Epithelial cell of esophagus (primary cell): ENCODE measurements around the gene NUP54.
A peak's percentile ranks its signal among the peaks of the same experiment; 100 is the strongest.

ENCODE experiments used
- DNase-seq: peaks from one replicate; pipeline ENCODE4 v3.0.0; 2010; ENCODE audit warnings: low read depth
- H3K4me3 ChIP-seq: 2 replicates; pipeline ENCODE4 v1.5.1; 2011; ENCODE audit warnings: mild to moderate bottlenecking, low read length, control low read depth
- TF ChIP-seq, protein P1 (sequence below): IDR thresholded peaks from 2 replicates; pipeline ENCODE4 v1.5.1; 2011; ENCODE audit warnings: low read depth, mild to moderate bottlenecking, low read length, control low read depth, inconsistent platforms; ENCODE audit not compliant: insufficient read depth; ENCODE audit errors: missing control alignments

The NUP54 gene

DNA sequence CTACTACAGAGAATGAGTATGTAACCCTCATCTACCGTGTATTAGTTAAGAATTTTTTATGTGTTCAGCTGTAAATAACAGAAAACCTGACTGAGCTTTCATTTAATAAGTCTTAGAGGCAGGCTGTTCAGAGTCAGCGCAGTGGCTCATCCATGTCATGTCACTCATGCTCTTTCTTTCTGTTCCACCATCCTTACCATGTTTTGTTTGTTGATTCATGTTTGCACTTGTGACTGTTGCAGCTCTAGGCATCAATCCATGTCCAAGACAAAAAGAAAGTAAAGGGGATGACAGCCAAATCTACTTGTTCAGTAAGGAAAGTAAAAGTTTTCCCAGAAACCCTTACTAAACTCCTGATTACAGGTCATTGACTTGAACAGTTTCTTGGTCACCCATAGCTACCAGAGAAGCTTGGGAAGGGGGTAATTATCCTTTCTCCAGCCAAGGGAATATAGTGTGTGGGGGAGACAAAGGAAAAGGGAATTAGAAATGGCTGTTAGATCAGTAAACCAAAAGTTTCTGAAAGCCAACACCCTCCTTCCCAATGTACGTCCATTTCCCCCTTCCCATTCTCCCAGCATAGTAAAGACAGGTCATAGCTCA is 64.7 kb downstream of the NUP54 start:
- DNase-seq = peak; percentile 74
- no peak overlapping the region for H3K4me3 ChIP-seq
- TF ChIP-seq, protein P1, sequence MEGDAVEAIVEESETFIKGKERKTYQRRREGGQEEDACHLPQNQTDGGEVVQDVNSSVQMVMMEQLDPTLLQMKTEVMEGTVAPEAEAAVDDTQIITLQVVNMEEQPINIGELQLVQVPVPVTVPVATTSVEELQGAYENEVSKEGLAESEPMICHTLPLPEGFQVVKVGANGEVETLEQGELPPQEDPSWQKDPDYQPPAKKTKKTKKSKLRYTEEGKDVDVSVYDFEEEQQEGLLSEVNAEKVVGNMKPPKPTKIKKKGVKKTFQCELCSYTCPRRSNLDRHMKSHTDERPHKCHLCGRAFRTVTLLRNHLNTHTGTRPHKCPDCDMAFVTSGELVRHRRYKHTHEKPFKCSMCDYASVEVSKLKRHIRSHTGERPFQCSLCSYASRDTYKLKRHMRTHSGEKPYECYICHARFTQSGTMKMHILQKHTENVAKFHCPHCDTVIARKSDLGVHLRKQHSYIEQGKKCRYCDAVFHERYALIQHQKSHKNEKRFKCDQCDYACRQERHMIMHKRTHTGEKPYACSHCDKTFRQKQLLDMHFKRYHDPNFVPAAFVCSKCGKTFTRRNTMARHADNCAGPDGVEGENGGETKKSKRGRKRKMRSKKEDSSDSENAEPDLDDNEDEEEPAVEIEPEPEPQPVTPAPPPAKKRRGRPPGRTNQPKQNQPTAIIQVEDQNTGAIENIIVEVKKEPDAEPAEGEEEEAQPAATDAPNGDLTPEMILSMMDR = no peak

DNA sequence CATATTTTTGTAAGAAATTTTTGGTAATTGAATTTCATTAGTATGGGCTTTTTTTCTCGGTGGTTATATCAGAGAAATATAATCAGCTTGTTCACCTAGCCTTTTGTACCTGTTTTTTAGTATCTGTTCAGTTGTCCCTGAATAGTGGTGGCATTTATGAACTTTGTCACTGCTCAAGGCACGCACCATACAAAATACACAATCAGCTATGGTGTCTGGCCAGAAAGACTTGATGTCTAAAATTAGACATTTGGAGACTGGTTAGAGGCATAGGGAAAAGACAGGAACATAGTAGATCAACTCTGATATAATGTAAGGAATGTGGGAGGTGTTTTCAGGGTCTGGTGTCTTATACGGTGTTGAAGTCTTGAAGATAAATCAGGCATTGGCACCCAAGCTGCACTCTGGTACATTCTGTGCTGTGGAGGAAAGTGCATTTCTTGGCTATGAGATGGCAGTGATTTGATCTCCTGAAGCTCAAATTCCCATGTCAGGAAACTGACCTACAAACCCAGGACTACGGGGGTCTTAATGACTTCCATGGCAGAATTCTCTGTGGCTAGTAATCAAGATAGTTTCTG is 70.1 kb downstream of the NUP54 start:
- no peak for DNase-seq
- TF ChIP-seq, protein P1 = no peak

DNA sequence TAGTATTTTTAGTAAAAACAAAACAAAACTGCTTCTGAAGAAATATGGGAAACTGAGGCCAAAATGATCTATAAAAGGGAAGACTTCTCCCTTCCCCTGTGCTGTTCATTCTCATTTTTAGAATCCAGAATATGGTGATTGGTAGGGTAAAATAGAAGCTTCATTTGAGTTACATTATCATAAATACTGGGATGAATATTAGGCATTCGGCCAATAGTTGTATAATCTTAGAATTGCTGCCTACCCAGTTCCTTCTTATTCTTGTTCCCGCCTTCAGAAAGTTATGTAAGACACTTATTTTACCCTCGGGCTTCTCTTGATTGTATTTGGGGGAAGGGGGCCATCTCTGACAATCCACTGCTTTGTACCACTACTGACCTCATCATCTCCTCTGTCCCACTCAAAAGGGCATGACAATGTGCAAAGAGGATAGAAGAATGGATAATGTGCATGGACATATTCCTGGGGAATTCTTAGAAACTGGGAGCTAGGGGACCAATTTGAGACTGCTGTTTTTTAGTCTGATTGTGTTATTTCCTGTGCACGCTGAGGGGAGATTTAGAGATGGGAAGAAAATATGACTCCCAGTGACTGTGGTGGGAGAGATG is 73.1 kb downstream of the NUP54 start:
- TF ChIP-seq, protein P1 = no peak
- no peak for DNase-seq
- H3K4me3 ChIP-seq = no peak overlapping the region

More for the DNA sequence above, 70.1 kb downstream of the NUP54 start:
- no peak overlapping the region for H3K4me3 ChIP-seq

DNA sequence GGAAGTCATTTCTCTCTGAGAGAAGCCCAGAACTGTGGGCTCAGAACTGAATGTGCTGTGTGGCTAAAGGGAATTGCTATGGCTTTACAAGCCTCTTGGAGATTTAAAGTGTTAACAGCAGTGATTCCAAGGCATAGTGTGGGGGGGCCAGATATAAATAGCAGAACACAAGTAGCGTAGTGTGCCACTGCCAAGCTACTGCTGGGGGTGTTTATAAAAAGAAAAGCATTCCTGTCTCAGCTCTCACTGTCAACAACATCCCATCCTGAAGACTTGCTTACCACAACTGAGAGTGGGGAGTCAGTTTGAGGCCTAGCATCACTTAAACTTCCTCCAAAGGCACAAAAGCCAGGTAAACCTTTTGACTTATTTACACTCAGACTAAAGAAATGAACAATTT is 73.7 kb downstream of the NUP54 start, which contains the start of gene ART3:
Gene ART3, plus strand, starts transcription at position 242 of the 400 bp plus-strand sequence. CDS start 1,181 bp downstream, outside the sequence.
- no peak within 1 kb of the TSS for H3K4me3 ChIP-seq
- DNase-seq = no peak
- TF ChIP-seq, protein P1 = no peak

DNA sequence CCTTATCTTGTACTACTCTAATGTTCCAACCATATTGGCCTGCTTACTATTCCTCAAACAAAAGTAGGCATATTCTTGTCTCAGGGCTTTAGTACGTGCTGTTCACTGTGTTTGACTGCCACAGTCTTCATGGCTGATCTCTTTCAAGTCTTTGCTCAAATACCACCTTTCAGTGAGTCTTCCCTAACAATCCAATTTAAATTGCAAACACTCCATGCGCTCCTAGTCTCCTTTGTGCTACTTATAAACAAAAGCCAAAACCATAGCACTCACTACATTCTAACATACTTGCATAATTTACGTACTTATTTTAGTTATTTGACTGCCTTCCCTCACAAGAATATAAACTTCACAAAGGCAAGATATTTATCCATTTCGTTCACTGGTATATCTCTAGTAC is 75.4 kb downstream of the NUP54 start:
- H3K4me3 ChIP-seq = no peak overlapping the region
- DNase-seq = no peak
- TF ChIP-seq, protein P1 = no peak

DNA sequence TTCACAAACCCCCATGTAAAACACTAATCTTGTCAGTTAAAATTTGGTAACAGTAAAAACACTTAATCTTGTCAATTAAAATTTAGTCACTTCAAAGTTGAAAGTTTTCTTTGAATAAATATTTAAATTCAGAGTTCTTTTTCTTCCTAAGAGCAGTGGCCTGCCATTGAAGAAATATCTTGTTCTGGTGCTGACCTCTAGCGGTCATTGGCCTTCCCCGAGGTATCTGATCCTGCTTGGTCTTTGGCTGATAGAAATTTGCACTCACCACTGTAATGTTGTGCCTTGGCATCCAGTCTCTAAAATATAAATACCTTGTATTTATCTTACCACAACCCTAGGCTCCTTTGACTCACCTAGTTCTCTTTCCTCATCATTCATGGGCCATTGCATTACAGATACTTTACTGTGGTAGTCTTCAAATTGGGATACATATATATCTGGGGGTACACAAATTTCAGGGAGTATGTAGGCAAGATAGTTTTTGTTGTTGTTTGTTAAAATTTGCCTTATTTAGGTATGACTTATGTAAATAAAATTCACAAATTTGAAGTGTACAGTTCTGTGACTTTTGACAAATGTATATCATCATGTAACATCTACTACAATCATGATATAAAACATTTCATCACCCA is 80.4 kb downstream of the NUP54 start:
- no peak overlapping the region for H3K4me3 ChIP-seq
- peak; percentile 79 for DNase-seq
- TF ChIP-seq, protein P1 = peak; percentile 92
